ENCODE measurements around the gene KAZN.

The KAZN gene

DNA sequence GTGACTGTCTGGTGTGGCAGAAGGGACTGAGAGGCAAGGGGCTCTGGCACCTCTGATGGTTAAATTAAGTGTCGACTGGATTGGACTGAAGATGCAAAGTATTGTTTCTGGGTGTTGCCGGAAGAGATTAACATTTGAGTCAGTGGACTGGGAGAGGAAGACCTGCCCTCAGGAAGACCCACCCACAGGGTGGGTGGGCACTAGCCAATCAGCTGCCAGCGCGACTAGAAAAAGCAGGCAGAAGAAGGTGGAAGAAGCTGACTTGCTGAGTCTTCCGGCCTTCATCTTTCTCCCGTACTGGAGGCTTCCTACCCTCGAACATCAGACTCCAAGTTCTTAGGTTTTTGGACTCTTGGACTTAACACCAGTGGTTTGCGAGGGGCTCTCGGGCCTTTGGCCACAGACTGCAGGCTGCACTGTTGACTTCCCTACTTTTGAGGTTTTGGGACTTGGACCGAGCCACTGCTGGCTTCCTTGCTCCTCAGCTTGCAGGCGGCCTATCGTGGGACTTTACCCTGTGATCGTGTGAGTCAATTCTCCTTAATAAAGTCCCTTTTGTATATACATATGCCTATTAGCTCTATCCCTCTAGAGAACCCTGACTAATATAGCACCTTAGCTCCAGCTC lies 79.6 kb downstream of the KAZN start:
- TF ChIP-seq GLIS3 (CRISPR knock-in tag; IDR thresholded peaks at IDR 0.05) (no peak), ZFP30 (CRISPR knock-in tag; IDR thresholded peaks at IDR 0.05) (no peak), ZC3H10 (CRISPR knock-in tag; IDR thresholded peaks at IDR 0.05) (no peak), ZNF565 (CRISPR knock-in tag; conservative IDR thresholded peaks at IDR 0.05; ENCODE audit: low read depth) (no peak), PPARA (CRISPR knock-in tag; IDR thresholded peaks at IDR 0.05; ENCODE audit: borderline replicate concordance) (no peak), SNAI2 (CRISPR knock-in tag; IDR thresholded peaks at IDR 0.05) (no peak), TCF4 (CRISPR knock-in tag; IDR thresholded peaks at IDR 0.05; ENCODE audit: borderline replicate concordance) (no peak), ZFP3 (CRISPR knock-in tag; IDR thresholded peaks at IDR 0.05) (no peak), BACH2 (CRISPR knock-in tag; IDR thresholded peaks at IDR 0.05; ENCODE audit: borderline replicate concordance) (no peak), ZNF8 (CRISPR knock-in tag; IDR thresholded peaks at IDR 0.05) (no peak), ESRRG (CRISPR knock-in tag; IDR thresholded peaks at IDR 0.05) (no peak), ISL1 (CRISPR knock-in tag; IDR thresholded peaks at IDR 0.05) (no peak), TOX (CRISPR knock-in tag; IDR thresholded peaks at IDR 0.05; ENCODE audit: borderline replicate concordance) (no peak), ZNF70 (CRISPR knock-in tag; IDR thresholded peaks at IDR 0.05) (no peak)
- TF ChIP-seq, protein P1, sequence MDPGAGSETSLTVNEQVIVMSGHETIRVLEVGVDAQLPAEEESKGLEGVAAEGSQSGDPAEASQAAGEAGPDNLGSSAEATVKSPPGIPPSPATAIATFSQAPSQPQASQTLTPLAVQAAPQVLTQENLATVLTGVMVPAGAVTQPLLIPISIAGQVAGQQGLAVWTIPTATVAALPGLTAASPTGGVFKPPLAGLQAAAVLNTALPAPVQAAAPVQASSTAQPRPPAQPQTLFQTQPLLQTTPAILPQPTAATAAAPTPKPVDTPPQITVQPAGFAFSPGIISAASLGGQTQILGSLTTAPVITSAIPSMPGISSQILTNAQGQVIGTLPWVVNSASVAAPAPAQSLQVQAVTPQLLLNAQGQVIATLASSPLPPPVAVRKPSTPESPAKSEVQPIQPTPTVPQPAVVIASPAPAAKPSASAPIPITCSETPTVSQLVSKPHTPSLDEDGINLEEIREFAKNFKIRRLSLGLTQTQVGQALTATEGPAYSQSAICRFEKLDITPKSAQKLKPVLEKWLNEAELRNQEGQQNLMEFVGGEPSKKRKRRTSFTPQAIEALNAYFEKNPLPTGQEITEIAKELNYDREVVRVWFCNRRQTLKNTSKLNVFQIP (CRISPR knock-in tag; IDR thresholded peaks at IDR 0.05; ENCODE audit: borderline replicate concordance, low read depth): no peak
- TF ChIP-seq, protein P2, sequence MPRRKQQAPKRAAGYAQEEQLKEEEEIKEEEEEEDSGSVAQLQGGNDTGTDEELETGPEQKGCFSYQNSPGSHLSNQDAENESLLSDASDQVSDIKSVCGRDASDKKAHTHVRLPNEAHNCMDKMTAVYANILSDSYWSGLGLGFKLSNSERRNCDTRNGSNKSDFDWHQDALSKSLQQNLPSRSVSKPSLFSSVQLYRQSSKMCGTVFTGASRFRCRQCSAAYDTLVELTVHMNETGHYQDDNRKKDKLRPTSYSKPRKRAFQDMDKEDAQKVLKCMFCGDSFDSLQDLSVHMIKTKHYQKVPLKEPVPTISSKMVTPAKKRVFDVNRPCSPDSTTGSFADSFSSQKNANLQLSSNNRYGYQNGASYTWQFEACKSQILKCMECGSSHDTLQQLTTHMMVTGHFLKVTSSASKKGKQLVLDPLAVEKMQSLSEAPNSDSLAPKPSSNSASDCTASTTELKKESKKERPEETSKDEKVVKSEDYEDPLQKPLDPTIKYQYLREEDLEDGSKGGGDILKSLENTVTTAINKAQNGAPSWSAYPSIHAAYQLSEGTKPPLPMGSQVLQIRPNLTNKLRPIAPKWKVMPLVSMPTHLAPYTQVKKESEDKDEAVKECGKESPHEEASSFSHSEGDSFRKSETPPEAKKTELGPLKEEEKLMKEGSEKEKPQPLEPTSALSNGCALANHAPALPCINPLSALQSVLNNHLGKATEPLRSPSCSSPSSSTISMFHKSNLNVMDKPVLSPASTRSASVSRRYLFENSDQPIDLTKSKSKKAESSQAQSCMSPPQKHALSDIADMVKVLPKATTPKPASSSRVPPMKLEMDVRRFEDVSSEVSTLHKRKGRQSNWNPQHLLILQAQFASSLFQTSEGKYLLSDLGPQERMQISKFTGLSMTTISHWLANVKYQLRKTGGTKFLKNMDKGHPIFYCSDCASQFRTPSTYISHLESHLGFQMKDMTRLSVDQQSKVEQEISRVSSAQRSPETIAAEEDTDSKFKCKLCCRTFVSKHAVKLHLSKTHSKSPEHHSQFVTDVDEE (CRISPR knock-in tag; IDR thresholded peaks at IDR 0.05): no peak
- TF ChIP-seq, protein P3, sequence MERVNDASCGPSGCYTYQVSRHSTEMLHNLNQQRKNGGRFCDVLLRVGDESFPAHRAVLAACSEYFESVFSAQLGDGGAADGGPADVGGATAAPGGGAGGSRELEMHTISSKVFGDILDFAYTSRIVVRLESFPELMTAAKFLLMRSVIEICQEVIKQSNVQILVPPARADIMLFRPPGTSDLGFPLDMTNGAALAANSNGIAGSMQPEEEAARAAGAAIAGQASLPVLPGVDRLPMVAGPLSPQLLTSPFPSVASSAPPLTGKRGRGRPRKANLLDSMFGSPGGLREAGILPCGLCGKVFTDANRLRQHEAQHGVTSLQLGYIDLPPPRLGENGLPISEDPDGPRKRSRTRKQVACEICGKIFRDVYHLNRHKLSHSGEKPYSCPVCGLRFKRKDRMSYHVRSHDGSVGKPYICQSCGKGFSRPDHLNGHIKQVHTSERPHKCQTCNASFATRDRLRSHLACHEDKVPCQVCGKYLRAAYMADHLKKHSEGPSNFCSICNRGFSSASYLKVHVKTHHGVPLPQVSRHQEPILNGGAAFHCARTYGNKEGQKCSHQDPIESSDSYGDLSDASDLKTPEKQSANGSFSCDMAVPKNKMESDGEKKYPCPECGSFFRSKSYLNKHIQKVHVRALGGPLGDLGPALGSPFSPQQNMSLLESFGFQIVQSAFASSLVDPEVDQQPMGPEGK (CRISPR knock-in tag; IDR thresholded peaks at IDR 0.05; ENCODE audit: borderline replicate concordance): no peak
- TF ChIP-seq, protein P4, sequence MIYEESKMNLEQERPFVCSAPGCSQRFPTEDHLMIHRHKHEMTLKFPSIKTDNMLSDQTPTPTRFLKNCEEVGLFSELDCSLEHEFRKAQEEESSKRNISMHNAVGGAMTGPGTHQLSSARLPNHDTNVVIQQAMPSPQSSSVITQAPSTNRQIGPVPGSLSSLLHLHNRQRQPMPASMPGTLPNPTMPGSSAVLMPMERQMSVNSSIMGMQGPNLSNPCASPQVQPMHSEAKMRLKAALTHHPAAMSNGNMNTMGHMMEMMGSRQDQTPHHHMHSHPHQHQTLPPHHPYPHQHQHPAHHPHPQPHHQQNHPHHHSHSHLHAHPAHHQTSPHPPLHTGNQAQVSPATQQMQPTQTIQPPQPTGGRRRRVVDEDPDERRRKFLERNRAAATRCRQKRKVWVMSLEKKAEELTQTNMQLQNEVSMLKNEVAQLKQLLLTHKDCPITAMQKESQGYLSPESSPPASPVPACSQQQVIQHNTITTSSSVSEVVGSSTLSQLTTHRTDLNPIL (CRISPR knock-in tag; IDR thresholded peaks at IDR 0.05; ENCODE audit: low read depth): no peak
- ATAC-seq: no peak

DNA sequence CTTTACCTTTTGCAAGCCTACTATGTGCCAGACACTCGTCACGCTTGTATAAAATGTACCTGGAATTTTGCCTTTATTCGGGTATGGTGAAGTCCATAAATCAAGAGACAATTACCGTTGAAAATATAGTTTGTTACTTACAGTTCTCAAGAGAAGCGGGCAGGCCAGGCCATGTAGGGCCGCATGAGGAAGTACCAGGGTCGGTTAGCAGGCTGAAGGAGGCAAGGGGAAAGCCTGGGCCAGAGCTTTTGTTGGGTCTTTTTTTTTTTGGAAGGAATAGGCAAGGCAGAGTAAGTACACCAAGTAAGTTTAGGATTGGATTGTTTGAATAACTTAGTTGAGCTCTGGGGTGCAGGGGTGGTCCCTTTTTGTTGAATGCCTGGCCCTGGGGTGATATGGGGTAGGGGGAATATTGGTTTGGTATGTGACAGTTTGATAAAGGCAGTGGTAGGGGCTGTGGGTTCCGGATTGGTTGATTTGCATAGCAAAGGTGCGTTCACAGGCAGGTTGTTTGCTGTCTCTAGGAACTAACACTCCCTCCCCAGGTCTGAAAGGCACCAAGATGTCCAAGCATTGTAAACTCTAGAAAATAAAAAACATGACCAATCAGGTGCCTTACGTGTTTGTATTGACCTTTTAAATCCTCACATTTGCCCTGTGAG lies 80.7 kb downstream of the KAZN start:
- ATAC-seq: no peak
- TF ChIP-seq, protein P5, sequence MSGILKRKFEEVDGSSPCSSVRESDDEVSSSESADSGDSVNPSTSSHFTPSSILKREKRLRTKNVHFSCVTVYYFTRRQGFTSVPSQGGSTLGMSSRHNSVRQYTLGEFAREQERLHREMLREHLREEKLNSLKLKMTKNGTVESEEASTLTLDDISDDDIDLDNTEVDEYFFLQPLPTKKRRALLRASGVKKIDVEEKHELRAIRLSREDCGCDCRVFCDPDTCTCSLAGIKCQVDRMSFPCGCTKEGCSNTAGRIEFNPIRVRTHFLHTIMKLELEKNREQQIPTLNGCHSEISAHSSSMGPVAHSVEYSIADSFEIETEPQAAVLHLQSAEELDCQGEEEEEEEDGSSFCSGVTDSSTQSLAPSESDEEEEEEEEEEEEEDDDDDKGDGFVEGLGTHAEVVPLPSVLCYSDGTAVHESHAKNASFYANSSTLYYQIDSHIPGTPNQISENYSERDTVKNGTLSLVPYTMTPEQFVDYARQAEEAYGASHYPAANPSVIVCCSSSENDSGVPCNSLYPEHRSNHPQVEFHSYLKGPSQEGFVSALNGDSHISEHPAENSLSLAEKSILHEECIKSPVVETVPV (CRISPR knock-in tag; IDR thresholded peaks at IDR 0.05): no peak
- TF ChIP-seq SNAI2 (CRISPR knock-in tag; IDR thresholded peaks at IDR 0.05) (no peak), ISL1 (CRISPR knock-in tag; IDR thresholded peaks at IDR 0.05) (no peak), OSR1 (CRISPR knock-in tag; IDR thresholded peaks at IDR 0.05) (no peak), TCF4 (CRISPR knock-in tag; IDR thresholded peaks at IDR 0.05; ENCODE audit: borderline replicate concordance) (no peak), PPARA (CRISPR knock-in tag; IDR thresholded peaks at IDR 0.05; ENCODE audit: borderline replicate concordance) (no peak)

DNA sequence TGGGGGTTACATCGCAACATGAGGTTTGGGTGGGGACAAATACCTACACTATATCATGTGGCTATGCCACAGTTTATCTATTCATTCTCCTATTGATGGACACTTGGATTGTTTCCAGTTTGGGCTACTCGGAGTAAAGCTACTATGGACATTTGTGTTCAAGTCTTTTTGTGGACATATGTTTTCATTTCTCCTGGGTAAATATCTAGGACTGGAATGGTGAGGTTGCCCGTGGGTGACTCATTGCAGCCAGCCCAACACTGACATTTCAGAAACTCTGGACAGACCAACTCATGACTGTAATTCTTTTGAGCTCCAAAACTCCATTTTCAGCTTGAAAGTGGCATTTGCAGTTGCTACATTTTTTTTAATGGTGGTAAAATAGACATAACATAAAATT lies 82.7 kb downstream of the KAZN start:
- TF ChIP-seq ZNF8 (CRISPR knock-in tag; IDR thresholded peaks at IDR 0.05): no peak
- TF ChIP-seq ARNTL (CRISPR knock-in tag; IDR thresholded peaks at IDR 0.05; ENCODE audit: borderline replicate concordance, low read depth): no peak
- TF ChIP-seq ISL1 (CRISPR knock-in tag; IDR thresholded peaks at IDR 0.05): no peak
- no peak for TF ChIP-seq TCF4 (CRISPR knock-in tag; IDR thresholded peaks at IDR 0.05; ENCODE audit: borderline replicate concordance)
- TF ChIP-seq, protein P2 (CRISPR knock-in tag; IDR thresholded peaks at IDR 0.05): no peak
- TF ChIP-seq BACH2 (CRISPR knock-in tag; IDR thresholded peaks at IDR 0.05; ENCODE audit: borderline replicate concordance): no peak
- TF ChIP-seq ZNF70 (CRISPR knock-in tag; IDR thresholded peaks at IDR 0.05): no peak
- no peak for TF ChIP-seq ZC3H10 (CRISPR knock-in tag; IDR thresholded peaks at IDR 0.05)
- TF ChIP-seq TOX (CRISPR knock-in tag; IDR thresholded peaks at IDR 0.05; ENCODE audit: borderline replicate concordance): no peak
- TF ChIP-seq, protein P5 (CRISPR knock-in tag; IDR thresholded peaks at IDR 0.05): no peak
- ATAC-seq: no peak
